K562 (cell line): Measurements from ENCODE around the gene PI4K2A. TPM values are rescaled to one million over a fixed set of nuclear protein-coding genes. Genes with fewer than 3 reads are reported as not detected.

Source experiments
- BCLAF1 ChIP-seq, 2 experiments: fragments of 450-650 bp in 1 of 2; IDR thresholded peaks; 2 replicates each; pipeline ENCODE4 v1.6.1; 2011 to 2017; ENCODE audit warnings: low read depth in 2 of 2, antibody characterized with exemption in 1 of 2, borderline replicate concordance in 1 of 2, low read length in 1 of 2, mild to moderate bottlenecking in 1 of 2, mixed read lengths in 1 of 2; ENCODE audit not compliant: control insufficient read depth in 1 of 2
- BCOR ChIP-seq: fragments of 450-650 bp; IDR thresholded peaks from 2 replicates; pipeline ENCODE4 v1.6.1; 2016
- CREM ChIP-seq: IDR thresholded peaks from 2 replicates; pipeline ENCODE4 v1.6.1; 2014; ENCODE audit warnings: antibody characterized with exemption, low read depth
- FOXM1 ChIP-seq, 2 experiments: fragments of 450-650 bp in 1 of 2; sonication (generic) in 1 of 2; formaldehyde crosslinking in 1 of 2; IDR thresholded peaks; 2 replicates each; pipeline versions ENCODE4 v1.6.1 to v1.9.0; 2017 to 2022; ENCODE audit warnings: low read depth in 2 of 2, mild to moderate bottlenecking in 2 of 2, missing genetic modification reagents in 1 of 2, moderate library complexity in 1 of 2
- HMGN3 ChIP-seq: IDR thresholded peaks from 2 replicates; pipeline ENCODE4 v1.6.1; 2011; ENCODE audit warnings: borderline replicate concordance, low read depth, mild to moderate bottlenecking, mixed read lengths, low read length; ENCODE audit not compliant: insufficient read length; ENCODE audit errors: extremely low read depth
- KAT7 ChIP-seq: sonication (generic); formaldehyde crosslinking; IDR thresholded peaks from 2 replicates; pipeline ENCODE4 v1.8.0; 2022; ENCODE audit warnings: missing genetic modification reagents, mild to moderate bottlenecking, borderline replicate concordance
- MAZ ChIP-seq, 2 experiments: fragments of 450-650 bp in 1 of 2; sonication (generic) in 1 of 2; formaldehyde crosslinking; IDR thresholded peaks in 1 of 2; conservative IDR thresholded peaks in 1 of 2; 2 replicates each; pipeline versions ENCODE4 v1.4.0 to v1.5.0; 2020; ENCODE audit warnings: mild to moderate bottlenecking in 1 of 2, missing genetic modification reagents in 1 of 2
- MBD2 ChIP-seq: sonication (generic); IDR thresholded peaks from 2 replicates; pipeline ENCODE4 v1.6.1; 2016; ENCODE audit warnings: low read depth, borderline replicate concordance
- NR2C1 ChIP-seq, 2 experiments: fragments of 450-650 bp; IDR thresholded peaks; 2 replicates each; pipeline ENCODE4 v1.6.1; 2017; ENCODE audit warnings: mild to moderate bottlenecking in 2 of 2, antibody characterized with exemption in 1 of 2, inconsistent platforms in 1 of 2, missing compliant biosample characterization in 1 of 2, missing genetic modification characterization in 1 of 2
- RNF2 ChIP-seq: sonication (generic); IDR thresholded peaks from 2 replicates; pipeline ENCODE4 v1.6.1; 2016
- SMAD4 ChIP-seq: fragments of 250-450 bp; sonication (Bioruptor Pico); conservative IDR thresholded peaks from 2 replicates; pipeline ENCODE4 v1.8.0; 2021; ENCODE audit warnings: inconsistent platforms, mild to moderate bottlenecking, moderate library complexity
- SMARCA4 ChIP-seq: fragments of 450-650 bp; IDR thresholded peaks from 2 replicates; pipeline ENCODE4 v1.6.1; 2016
- SMARCA5 ChIP-seq: fragments of 450-650 bp; IDR thresholded peaks from 2 replicates; pipeline ENCODE4 v1.6.1; 2016
- TAF9B ChIP-seq: fragments of 450-650 bp; IDR thresholded peaks from 2 replicates; pipeline ENCODE4 v1.6.1; 2018; ENCODE audit warnings: mild to moderate bottlenecking; ENCODE audit not compliant: partially characterized antibody
- TEAD4 ChIP-seq, 2 experiments: sonication (generic) in 1 of 2; formaldehyde crosslinking in 1 of 2; IDR thresholded peaks; 2 replicates each; pipeline versions ENCODE4 v1.6.1 to v1.8.0; 2012 to 2022; ENCODE audit warnings: borderline replicate concordance in 1 of 2, inconsistent platforms in 1 of 2, low read length in 1 of 2, mild to moderate bottlenecking in 1 of 2, missing genetic modification reagents in 1 of 2
- ZNF232 ChIP-seq: sonication (generic); formaldehyde crosslinking; IDR thresholded peaks from 2 replicates; pipeline ENCODE4 v1.8.0; 2022; ENCODE audit warnings: mild to moderate bottlenecking, missing genetic modification reagents
- polyA plus RNA-seq, 8 experiments: library from polyadenylated mRNA; depleted of rRNA in 4 of 8; stranded (reverse) in 5 of 8; unstranded in 3 of 8; fragments of >200 nt; fragmentation: Nextera tagmentation in 2 of 8; fragmentation: Illumina TruSeq in 1 of 8; extraction: Ambion mirVana in 2 of 8; extraction: Trizol in 1 of 8; gene quantifications; 2 replicates each; pipeline versions ENCODE4 v1.2.1 to v1.2.3, GENCODE V29; 2011 to 2014; ENCODE audit warnings: inconsistent platforms in 1 of 8, missing spikeins in 1 of 8
- total RNA-seq, 7 experiments: library from RNA; depleted of rRNA in 6 of 7; stranded (reverse); fragments of >200 nt in 6 of 7; fragmentation: Illumina TruSeq in 2 of 7; extraction: Trizol in 2 of 7; gene quantifications; 2 replicates each; pipeline versions ENCODE4 v1.2.1 to v1.2.3, GENCODE V29; 2011 to 2021; ENCODE audit warnings: low replicate concordance in 1 of 7
- TF ChIP-seq, protein P1 (sequence below): fragments of 450-650 bp; IDR thresholded peaks from 2 replicates; pipeline ENCODE4 v1.6.1; 2017; ENCODE audit warnings: antibody characterized with exemption, mild to moderate bottlenecking

PI4K2A gene
- total and polyA plus RNA-seq, 9 of the 15 experiments (the other 6 are each of a cell fraction or from before 2014, with no cell fraction given), result 4.4 to 28.4 (median 16.5) TPM

GRCh38 chr10:97664282-97664850 is 23.9 kb downstream of the PI4K2A start (continued):
- TF ChIP-seq, protein P1, sequence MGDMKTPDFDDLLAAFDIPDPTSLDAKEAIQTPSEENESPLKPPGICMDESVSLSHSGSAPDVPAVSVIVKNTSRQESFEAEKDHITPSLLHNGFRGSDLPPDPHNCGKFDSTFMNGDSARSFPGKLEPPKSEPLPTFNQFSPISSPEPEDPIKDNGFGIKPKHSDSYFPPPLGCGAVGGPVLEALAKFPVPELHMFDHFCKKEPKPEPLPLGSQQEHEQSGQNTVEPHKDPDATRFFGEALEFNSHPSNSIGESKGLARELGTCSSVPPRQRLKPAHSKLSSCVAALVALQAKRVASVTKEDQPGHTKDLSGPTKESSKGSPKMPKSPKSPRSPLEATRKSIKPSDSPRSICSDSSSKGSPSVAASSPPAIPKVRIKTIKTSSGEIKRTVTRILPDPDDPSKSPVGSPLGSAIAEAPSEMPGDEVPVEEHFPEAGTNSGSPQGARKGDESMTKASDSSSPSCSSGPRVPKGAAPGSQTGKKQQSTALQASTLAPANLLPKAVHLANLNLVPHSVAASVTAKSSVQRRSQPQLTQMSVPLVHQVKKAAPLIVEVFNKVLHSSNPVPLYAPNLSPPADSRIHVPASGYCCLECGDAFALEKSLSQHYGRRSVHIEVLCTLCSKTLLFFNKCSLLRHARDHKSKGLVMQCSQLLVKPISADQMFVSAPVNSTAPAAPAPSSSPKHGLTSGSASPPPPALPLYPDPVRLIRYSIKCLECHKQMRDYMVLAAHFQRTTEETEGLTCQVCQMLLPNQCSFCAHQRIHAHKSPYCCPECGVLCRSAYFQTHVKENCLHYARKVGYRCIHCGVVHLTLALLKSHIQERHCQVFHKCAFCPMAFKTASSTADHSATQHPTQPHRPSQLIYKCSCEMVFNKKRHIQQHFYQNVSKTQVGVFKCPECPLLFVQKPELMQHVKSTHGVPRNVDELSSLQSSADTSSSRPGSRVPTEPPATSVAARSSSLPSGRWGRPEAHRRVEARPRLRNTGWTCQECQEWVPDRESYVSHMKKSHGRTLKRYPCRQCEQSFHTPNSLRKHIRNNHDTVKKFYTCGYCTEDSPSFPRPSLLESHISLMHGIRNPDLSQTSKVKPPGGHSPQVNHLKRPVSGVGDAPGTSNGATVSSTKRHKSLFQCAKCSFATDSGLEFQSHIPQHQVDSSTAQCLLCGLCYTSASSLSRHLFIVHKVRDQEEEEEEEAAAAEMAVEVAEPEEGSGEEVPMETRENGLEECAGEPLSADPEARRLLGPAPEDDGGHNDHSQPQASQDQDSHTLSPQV, result peak; percentile 68; the same call in 1 of the 2 replicates
- TF ChIP-seq TAF9B (peak; percentile 41), BCLAF1 (IDR thresholded peaks at IDR 0.05; ENCODE audit: borderline replicate concordance in 1 of 2, control insufficient read depth in 1 of 2, low read depth in 2 of 2, low read length in 1 of 2) (peak in 1 of 2 experiments; percentile 35; a peak in 1 of 4 replicates), RNF2 (no peak), CREM (0 out of 2 replicates have a peak, but pooled peaks have one; percentile 19), HMGN3 (peak; percentile 61), MBD2 (peak; percentile 60; the same call in 1 of the 2 replicates), BCOR (peak; percentile 34; the same call in 1 of the 2 replicates), KAT7 (CRISPR knock-in tag) (no peak), SMARCA4 (peak; percentile 96), NR2C1 (IDR thresholded peaks at IDR 0.05) (peak; percentile 63), NR2C1 (tag; IDR thresholded peaks at IDR 0.05) (peak; percentile 75), SMAD4 (peak; percentile 61; the same call in 1 of the 2 replicates), MAZ (CRISPR knock-in tag; conservative IDR thresholded peaks at IDR 0.05 in 1 of 2, IDR thresholded peaks at IDR 0.05 in 1 of 2) (0 out of 4 replicates have a peak, but pooled peaks of 1 of the 2 experiments have one; percentile 18), FOXM1 (IDR thresholded peaks at IDR 0.05; ENCODE audit: low read depth) (peak; percentile 67), FOXM1 (CRISPR knock-in tag; IDR thresholded peaks at IDR 0.05; ENCODE audit: low read depth) (no peak), SMARCA5 (peak; percentile 51; the same call in 1 of the 2 replicates), TEAD4 (IDR thresholded peaks at IDR 0.05; ENCODE audit: low read length) (peak; percentile 94), TEAD4 (CRISPR knock-in tag; IDR thresholded peaks at IDR 0.05; ENCODE audit: borderline replicate concordance) (no peak), ZNF232 (CRISPR knock-in tag) (no peak)
